GM19324 (cell line): ENCODE results near the gene C1QTNF9.
"Not testable (repeated sequence)": the region's sequence is repeated elsewhere in the genome, so short reads cannot be mapped to it uniquely, and the experiment has no call there.

Source experiments
- ATAC-seq: cut with Tn5 transposase; IDR thresholded peaks from one replicate; pipeline ENCODE4 v1.9.1; 2021; ENCODE audit warnings: mild to moderate bottlenecking, moderate library complexity; ENCODE audit not compliant: unreplicated experiment, low FRiP score

The C1QTNF9 gene

DNA sequence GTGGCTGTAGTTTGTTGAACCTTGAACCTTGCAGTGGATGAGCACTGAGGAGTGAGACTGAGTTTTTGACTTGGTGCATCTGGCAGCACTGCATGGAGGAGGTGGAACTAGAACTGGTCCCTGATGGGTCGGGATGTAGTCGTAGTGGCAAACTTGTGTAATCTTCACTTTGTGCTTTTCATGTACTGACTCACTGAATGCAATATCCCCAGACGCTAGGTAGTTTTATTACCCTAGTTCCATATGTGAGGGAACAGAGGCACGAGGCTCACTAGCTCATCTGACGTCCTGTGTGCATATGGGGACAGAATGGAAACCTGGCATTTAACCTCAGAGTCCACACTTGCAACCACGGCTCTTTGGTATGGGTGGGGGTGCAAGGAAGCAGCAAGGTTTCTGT lies 10.3 kb downstream of the C1QTNF9 start:
- ATAC-seq = not testable (repeated sequence)

DNA sequence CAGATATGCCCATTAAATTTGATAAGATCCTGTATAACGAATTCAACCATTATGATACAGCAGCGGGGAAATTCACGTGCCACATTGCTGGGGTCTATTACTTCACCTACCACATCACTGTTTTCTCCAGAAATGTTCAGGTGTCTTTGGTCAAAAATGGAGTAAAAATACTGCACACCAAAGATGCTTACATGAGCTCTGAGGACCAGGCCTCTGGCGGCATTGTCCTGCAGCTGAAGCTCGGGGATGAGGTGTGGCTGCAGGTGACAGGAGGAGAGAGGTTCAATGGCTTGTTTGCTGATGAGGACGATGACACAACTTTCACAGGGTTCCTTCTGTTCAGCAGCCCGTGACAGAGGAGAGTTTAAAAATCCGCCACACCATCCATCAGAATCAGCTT lies 12.0 kb downstream of the C1QTNF9 start:
- ATAC-seq = not testable (repeated sequence)

DNA sequence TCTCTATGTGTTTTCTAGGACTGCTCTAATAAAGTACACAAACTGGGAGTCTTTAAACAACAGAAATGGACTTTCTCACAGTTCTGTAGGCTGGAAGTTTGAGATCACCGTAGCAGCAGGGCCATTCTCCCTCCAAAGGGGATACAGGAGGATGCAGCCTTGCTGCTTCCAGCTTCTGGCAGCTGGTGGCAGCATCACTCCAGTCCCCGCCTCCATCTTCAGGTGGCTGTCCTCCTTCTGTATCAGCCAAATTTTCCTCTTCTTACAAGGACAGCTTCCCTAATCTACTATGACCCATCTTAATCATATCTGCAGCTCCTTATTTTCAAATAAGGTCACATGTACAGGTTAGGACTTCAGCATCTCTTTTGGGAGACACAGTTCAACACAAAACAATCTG lies 13.1 kb downstream of the C1QTNF9 start:
- not testable (repeated sequence) for ATAC-seq

DNA sequence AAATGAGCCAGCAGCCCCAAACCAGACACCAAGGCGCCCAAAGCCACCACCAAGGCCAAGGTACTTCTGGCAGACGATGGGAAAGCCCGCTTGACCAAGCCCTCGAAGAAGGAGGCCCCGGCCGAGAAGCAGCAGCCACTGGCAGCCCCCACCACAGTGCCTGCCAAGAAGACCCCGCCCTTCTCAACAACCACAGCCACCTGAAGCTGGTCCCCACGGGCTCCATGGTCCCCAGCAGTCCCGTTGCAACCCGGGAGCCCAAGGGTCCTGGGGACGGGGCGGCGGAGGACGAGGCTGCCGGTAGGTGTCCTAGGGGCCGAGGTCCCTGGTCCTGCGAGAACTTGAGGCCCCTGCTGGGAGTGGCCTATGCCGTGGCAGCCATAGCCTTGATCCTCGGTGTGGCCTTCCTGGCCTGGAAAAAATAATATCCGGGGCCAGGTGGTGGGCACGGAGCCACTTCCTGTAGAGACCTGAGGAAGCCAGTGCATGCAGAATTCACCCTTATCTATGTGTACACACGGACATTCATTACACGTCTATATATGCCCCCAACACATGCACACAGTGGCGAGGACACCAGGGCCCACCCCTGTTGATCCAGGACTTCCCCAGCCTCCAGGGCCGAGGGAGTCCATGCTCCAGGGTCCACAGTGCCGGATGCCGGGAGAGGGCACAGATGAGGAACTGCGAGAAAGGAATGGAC lies 13.8 kb downstream of the C1QTNF9 start:
- no peak for ATAC-seq

DNA sequence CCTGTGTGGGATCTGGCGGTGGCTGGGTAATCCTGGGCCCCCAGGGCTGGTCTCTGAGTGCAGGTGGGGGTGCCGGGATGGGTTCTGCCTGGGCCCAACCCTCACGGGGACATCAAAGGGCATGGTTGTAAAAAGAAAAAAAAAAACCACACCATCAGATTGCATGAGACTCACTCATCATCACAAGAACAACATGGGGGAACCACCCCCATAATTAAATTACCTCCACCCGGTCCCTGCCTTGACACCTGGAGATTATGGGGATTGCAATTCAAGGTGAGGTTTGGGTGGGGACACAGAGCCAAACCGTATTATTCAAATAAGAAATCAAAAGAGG lies 14.3 kb downstream of the C1QTNF9 start:
- ATAC-seq = no peak

DNA sequence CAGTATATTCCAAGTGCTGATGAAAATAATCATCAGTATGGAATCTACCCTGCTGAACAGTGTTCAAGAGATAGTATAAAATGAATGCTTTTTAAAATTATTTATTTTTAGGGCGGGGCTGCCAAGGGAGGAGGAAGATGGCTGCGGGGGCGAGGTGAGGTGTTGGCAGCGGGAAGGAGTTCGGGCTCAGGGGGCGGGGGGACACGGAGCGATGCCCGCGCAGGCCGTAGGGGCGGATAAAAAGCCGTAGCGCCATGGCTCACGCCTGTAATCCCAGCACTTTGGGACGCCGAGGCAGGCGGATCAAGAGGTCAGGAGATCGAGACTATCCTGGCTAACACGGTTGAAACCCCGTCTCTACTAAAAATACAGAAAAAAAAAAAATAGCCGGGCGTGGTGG lies 18.2 kb downstream of the C1QTNF9 start:
- not testable (repeated sequence) for ATAC-seq

DNA sequence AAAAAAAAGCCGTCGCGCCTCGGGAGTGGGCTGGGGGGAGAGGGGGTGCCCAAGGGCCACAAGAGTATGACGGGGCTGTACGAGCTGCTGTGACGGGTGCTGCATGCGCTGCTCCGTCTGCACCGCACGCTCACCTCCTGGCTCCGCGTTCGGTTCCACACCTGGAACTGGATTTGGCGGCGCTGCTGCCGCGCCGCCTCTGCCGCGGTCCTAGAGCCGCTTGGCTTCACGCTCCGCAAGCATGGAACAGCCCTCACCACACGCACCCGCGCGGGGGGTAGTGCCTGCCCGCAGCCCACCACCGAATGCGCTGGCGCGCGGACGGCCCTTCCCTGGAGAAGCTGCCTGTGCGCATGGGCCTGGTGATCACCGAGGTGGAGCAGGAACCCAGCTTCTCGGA lies 18.8 kb downstream of the C1QTNF9 start:
- ATAC-seq = no peak

DNA sequence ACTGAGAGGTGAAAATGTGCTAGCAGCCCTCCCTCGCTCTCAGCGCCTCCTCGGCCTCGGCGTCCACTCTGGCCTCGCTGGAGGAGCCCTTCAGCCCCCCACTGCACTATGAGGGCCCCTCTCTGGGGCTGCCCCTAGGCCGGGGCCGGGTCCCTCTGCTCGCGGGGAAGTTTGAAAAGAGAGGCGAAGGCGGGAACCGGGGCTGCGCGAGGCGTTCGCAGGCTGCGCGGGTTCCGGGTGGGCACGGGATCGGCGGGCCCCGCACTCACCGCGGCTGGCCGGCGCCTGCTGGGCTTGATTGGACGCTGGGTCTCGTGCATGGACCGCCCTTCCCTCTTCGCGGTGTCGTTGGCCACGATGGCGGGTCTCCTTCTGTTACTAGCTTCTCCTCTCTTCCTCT lies 29.3 kb downstream of the C1QTNF9 start:
- no peak for ATAC-seq

DNA sequence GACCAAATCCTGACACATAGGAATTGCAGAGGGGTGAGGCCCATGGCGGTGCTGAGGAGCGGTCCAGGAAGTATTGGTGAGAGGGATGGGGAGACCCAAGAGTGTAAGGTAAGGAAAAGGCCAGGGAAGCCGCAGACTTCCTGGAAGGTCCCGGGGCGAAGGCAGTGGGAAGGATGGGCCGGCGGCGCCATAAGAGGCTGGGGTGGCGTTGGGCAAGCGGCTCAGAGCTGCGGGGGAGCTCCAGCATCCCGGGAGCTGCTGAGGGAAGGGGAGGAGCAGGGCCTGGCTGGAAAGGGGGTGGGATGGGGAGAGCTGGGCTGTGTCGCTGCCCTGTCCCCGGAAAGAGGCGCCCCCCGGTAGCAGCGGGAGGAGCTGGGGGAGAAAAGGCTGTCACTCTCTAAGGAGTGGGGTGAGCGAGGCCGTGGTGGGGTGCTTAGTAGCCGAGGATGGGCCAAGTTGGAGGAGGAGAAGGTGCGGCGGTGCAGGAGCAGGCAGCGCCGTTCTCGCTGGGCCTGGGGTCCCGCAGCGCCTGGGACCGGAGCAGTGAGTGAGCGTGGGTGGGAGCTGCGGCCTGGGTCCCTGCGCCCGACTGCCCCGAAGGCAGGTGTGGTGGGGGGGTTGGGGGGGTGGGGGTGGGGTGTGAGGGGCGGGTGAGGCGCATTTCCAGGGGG lies 30.7 kb downstream of the C1QTNF9 start:
- no peak for ATAC-seq

DNA sequence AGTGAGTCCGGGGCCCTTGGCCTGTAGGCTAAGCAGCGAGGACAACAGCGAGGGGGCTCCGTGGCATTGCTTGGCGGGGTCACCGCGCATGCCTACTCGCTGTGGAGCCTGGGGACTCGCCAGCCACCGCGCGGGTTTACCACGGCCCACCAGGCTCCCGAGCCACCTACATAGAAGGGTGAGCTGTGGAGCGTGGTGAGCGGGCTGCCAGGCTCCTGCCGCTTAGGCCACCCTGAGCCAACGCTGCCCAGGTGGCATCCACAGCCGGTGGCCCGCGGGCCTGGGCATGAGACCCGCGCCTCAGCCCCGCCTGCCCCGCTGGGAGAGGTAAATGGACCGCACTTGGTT lies 31.2 kb downstream of the C1QTNF9 start:
- ATAC-seq = no peak

DNA sequence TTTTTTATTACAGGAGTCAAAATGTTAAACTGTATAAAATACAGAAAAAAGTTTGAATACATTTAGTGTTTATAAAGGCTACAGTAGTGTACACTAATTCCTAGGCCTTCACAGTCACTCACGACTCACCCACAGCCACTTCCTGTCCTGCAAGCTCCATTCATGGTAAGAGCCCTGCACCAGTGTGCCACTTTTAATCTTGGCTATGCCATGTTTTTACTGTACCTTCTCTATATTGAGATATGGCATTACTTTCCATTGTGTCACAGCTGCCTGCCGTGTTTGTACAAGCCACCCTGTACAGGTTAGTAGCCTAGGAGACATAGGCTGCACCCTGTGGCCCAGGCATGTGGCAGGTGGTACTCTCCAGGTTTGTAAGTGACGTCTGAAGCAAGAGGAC lies 32.1 kb downstream of the C1QTNF9 start:
- ATAC-seq = no peak

DNA sequence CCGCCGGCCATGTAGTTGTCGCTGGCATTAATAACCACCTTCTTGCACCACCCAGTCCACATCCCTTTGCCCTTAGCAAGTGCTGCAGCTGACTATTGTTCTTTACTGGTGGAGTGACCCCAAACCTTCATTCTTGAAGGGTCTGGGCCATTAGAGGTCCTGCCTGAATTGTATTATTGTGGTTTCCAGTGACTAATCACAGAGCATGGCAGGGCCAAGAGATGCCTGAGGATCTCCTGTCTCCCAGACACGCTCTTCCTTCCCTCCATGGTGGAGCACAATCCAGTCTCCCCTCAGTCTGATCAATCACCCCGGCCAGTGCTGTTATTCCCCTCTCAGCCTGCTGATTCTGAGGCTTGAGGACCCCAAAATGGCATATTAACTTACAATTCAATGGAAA lies 39.0 kb downstream of the C1QTNF9 start:
- no peak for ATAC-seq

DNA sequence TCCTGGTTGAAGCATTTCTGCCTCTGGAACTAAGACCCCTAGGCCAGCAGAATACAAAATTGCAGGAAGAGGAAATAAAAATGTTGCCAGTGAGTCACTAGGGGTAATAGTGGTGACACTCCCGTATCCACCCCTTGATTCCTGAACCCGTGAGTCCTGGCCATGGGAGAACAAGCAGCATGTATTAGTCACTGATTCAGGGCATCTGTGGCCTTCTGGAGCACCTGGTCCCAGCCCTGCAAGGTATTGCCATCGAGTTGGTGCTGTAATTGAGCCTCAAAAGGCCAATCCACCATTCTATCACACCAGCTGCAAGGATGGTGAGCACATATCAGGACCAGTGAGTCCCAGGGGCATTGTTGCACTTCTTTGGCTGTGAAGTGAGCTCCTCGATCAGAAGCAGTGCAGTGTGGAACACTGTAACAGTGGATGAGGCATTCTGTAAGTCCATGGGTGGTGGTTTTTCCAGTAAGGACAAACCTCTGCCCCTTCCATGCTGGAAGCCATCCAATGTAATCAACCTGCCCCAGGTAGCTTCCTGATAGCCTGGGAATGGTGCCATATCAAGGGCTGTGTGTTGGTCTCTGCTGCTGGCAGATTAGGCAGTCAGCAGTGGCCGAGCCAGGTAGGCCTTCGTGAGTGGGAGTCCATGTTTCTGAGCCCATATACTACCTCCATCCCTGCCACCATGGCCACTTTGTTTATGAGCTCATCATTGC lies 39.6 kb downstream of the C1QTNF9 start:
- no peak for ATAC-seq

DNA sequence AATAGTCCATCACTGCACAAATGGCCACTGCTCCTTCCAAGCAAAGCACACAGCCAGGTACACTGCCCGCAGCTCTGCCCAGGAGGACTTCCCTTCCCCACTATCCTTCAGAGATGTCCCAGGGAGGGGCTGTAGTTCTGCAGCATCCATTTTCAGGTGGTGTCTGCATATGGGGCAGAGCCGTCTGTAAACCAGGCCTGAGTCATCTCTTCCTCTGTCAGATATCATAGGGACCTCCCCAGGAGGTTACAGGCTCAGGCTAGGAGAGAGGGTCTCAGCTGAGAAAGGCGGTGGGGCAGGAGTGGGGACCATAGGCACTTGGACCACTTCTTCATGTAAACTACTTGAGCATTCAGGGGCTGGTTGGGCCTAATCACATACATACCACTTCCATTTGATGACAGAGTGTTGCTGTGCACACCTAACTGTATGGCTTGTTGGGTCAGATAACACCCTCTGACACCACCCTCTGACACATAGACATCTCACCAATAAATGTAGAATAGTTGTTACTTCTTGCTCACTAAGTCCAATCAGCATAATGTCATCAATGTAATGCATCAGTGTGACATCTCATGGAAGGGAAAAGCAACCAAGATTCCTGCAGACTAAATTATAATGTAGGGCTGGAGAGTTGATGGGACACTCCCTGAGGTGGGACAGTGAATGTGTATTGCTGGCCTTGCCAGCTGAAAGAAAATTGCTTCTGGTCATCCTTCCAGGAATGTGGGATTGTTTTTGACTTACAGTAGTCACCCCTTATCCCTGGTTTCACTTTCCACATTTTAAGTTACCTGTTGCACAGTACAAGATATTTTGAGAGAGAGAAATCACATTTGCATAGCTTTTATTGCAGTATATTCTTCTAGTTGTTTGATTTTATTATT lies 40.6 kb downstream of the C1QTNF9 start:
- not testable (repeated sequence) for ATAC-seq

DNA sequence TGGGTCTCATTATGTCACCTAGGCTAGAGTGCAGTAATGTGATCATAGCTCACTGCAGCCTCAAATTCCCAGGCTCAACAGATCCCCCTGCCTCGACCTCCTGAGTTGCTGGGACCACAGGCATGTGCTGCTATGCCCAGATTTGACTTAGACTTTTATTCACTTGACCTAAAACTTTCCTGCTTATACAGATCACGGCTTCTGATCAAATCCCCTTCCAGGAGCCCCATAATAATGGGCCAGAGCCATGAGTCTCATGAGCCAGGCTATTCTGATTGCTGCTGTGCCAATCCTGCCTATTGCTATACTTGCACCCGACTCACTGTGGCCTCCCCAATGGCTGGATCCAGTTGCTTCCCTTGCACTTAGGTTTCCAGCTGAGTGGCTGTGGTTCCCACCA lies 42.0 kb downstream of the C1QTNF9 start:
- no peak for ATAC-seq

DNA sequence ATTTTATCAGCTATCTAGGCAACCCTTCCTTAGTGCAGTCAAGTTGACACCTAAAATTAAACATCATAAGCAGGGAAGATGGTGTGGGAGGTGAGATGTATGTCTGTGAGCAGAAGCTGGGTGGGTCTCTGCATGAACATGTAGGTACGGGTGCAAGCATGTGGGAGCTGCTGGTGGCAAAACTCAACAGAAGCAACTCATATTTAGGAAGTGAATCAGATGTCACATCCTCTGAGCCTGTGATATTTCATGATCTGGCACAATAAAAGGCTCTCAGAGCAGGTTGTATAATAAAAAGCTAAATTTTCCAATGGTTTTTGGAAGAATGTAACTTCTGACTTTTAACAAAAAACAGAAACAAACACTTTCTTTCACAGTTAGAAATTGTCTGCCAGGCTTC lies 44.4 kb downstream of the C1QTNF9 start:
- ATAC-seq = no peak

DNA sequence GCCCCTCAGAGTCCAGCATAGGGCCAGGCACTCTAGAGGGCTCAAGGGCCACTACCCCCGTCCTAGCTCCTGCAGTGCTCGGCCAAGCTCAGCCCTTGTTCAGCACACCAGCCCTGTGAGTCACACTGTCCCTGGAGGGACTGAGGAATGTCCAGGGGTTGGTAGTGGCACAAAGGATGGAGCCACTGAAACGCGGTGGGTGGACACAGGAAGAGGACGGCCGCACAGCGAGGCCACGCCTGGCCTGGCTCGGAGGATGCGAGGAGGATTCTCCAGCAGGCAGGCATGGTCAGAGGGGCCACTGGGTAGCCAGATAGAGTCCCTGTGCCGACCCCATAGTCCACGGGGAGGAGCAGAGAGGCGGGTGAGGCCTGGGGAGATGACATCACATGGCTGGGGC lies 45.7 kb downstream of the C1QTNF9 start:
- no peak for ATAC-seq

DNA sequence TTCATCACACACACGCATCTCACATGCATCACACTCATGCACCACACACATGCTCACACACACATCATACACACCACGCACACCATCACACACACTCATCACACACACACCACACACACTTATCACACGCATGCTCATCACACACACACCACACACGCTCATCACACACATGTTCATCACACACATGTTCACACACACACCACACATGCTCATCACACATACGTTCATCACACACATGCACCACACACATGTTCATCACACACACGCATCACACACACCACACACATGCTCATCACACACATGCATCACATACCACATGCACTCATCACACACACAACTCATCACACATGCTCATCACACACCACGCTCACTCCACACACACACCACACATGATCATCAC lies 46.9 kb downstream of the C1QTNF9 start:
- no peak for ATAC-seq

DNA sequence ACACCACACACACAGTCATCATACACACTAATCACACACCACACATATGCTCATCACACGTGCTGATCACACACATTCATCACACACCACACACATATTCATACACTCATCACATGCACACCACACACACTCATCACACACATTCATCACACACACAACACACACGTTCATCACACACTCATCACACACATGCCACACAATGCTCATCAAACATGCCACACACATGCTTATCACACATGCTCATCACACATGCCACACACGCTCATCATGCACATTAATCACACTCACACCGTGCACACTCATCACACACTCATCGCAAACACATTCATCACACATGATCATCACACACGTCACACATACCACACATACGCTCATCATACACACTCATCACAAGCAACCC lies 47.5 kb downstream of the C1QTNF9 start:
- no peak for ATAC-seq

DNA sequence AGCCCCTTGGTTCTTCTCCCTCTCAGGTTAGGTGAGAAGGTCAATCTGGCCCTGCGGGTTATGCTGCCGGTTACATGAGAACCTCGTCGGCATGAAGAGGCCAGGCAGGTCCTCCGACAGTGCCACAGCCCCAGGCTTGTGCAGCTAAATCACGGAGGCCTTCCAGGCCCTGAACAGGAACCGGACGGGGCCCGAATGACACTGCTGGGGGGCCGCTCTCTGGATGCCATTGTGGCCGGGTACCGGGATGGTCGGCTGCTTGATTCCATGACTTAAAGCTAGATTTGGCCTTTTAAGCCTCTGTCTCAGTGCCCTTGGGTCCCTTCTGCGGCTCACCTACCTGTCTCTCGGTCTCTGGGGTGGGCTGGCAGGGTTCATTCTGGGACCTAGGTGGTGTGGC lies 48.4 kb downstream of the C1QTNF9 start:
- no peak for ATAC-seq

DNA sequence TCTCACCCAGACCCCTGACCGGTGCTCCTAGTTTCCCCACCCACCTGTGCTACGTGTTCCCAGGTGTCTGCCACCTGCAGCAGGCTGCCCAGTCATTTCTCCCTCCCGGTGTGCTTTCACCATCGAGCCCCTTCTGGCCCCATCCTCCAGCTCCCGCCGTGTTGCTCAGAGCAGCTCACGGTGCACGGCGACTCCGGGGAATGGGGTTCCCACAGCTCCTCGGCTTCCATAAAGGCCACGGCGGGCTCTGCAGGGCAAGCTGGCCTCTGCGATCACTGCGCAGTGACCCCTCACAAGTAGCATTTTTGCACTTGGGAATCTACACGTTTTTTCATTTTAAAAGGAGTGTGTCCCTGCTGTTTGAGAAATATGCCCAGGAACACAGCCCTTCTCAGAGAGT lies 49.5 kb downstream of the C1QTNF9 start:
- ATAC-seq = not testable (repeated sequence)
